ENCODE data around the gene AKAP13. TPM values are rescaled to one million over a fixed set of nuclear protein-coding genes. Genes with fewer than 3 reads are reported as not detected.

AKAP13 gene
- polyA plus RNA-seq, 1 experiment = 15.5 TPM

DNA sequence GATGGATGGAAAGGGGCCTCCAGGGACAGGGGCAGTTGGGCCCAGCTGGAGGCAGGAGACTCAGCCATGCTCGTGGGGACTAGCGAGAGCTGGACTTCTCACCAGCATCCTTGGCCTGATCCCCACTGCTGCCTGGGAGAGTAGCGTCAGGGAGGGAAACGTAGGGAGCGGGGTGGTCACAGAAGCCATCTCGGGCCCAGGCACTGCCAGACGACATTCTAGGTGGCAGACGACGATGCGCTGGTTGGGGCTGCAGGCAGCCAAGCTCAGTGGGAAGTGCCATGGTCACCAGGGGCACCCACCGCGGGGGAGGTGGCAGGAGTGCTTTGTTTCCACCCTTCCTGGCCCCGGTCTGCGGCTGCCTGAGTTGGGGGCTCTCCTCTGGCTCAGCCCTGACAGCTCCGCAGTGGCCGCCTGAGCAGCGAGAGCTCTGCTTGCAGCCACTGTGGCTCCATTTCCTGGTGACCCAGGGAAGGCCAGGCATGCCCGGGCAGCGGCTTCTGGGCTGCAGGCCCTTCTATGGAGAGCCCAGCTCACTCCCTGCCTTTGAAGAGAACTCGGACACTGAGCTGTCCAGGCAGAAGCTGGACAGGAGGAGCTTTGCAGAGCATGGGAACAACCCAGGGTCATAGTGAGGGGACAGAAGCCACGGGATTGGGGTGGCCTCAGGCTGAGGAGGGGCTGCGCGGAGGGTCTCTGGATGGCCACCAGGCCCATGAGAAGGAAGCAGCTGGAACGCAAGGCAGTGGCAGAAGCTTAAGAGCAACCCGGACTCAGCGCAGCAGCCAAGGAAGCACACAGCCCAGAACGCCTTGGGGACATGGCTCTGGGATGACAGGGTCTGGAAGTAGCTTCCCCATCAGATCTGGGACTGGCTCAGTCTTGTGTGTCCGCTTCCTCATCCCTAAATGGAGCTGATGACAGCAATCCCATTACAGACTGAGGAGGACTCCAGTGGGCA is 383.6 kb downstream of the AKAP13 start:
- Histone ChIP-seq H3K27me3 (ENCODE audit: control insufficient read depth, insufficient read depth, low read length) (no peaks in the 10 kb centered on the region), H3K9me3 (ENCODE audit: control insufficient read depth, insufficient read depth, low read length) (peaks cover 10% of the 10 kb centered on the region; the same call in 1 of the 2 replicates), H3K27ac (ENCODE audit: low read depth, low read length) (no peak overlapping the region), H3K4me3 (ENCODE audit: low read depth, low read length) (no peak overlapping the region)
- ChIA-PET CTCF (interaction anchor here (1.4 to 2.0 kb wide), 2 partner anchors 77 to 90 kb away, joined by 4 to 7 read pairs; no protein-coding TSS in a partner anchor), POLR2A (no interaction called here)
- TF ChIP-seq, protein P1, sequence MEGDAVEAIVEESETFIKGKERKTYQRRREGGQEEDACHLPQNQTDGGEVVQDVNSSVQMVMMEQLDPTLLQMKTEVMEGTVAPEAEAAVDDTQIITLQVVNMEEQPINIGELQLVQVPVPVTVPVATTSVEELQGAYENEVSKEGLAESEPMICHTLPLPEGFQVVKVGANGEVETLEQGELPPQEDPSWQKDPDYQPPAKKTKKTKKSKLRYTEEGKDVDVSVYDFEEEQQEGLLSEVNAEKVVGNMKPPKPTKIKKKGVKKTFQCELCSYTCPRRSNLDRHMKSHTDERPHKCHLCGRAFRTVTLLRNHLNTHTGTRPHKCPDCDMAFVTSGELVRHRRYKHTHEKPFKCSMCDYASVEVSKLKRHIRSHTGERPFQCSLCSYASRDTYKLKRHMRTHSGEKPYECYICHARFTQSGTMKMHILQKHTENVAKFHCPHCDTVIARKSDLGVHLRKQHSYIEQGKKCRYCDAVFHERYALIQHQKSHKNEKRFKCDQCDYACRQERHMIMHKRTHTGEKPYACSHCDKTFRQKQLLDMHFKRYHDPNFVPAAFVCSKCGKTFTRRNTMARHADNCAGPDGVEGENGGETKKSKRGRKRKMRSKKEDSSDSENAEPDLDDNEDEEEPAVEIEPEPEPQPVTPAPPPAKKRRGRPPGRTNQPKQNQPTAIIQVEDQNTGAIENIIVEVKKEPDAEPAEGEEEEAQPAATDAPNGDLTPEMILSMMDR (IDR thresholded peaks at IDR 0.05; ENCODE audit: low read depth, low read length) = no peak
- DNase-seq (ENCODE audit: low read depth, low spot score) = no peak

DNA sequence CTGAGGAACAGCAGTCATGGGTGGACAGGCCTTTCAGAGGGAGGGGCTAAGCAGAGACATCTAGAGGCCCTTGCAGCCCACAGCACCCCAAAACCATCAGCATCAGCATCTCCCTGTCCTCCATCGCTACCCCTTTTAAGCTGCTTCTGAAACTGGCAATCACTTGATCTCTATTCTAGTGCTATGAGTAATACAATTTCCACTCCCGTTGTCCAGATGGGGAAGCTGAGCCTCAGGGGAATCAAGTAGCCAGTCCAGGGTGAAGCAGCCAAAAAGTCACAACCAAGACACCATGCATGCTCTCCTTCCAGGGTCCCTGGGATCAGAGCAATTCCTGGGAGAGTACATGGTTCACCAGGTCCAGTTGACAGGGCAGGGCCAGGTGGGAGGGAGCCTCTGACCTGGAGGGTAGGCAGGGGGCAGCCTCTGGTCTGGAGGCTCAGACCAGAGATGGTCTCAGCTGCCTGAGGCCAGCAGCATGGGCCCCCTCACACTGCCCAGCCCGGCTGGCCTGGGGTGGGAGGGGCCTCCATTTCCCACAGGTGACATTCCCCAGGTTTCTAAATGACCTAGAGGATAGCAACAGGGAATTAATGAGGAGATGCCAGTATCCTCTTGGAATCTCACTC is 384.4 kb downstream of the AKAP13 start:
- TF ChIP-seq, protein P1 (IDR thresholded peaks at IDR 0.05; ENCODE audit: low read depth, low read length) = no peak
- no peak for DNase-seq (ENCODE audit: low read depth, low spot score)
- H3K4me3 ChIP-seq (ENCODE audit: low read depth, low read length) = no peak overlapping the region
- ChIA-PET CTCF (interaction anchor here (1.4 to 2.0 kb wide), 2 partner anchors 76 to 89 kb away, joined by 4 to 7 read pairs; no protein-coding TSS in a partner anchor), POLR2A (no interaction called here)
- H3K9me3 ChIP-seq (ENCODE audit: control insufficient read depth, insufficient read depth, low read length) = peaks cover 17% of the 10 kb centered on the region; the same call in 1 of the 2 replicates
- H3K27ac ChIP-seq (ENCODE audit: low read depth, low read length) = no peak overlapping the region
- H3K27me3 ChIP-seq (ENCODE audit: control insufficient read depth, insufficient read depth, low read length) = no peaks in the 10 kb centered on the region

DNA sequence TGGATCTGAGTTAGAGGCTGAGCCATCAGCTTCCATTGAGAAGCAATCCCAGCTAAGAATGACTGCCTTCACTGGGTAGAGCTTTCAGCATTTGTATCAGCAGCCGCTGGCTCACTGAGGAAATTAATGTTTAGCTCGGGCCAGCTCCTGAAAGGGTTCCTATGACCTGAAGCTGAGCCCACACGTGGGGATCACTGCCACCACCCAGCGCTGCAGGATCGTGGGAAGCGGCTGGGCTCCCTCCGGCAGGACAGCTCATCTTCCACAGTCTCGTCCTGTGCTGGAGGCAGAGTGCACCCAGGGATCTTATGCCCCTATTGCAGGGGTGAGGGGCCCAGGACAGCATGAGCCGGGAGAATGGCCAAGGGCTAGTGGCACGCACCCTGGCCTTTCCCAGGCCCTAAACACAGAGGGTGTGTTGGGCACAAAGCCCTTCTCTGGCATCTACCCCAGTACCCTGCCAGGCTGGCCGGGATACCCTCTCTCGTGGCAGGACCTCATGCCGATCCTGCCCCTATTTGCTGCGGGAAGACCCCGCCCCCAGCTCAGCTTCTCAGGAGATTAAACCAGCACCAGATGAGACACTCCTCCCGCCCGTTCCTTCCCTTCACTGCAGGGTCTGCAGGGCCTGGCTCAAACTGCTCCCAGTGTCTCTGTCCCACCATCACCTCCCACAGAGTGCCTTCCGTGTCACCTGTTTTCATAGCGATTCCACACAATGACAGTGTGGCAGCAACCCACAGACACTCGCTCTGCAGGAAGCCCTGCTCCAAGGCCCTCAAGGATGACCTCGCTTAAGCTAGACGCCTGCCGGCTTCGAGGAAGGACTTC is 385.8 kb downstream of the AKAP13 start:
- Histone ChIP-seq H3K4me3 (ENCODE audit: low read depth, low read length) (no peak overlapping the region), H3K27ac (ENCODE audit: low read depth, low read length) (no peak overlapping the region)
- POLR2A ChIA-PET = interaction anchor here (0.7 kb wide), 1 partner anchor 18 kb away, joined by 3 read pairs; no protein-coding TSS in a partner anchor

DNA sequence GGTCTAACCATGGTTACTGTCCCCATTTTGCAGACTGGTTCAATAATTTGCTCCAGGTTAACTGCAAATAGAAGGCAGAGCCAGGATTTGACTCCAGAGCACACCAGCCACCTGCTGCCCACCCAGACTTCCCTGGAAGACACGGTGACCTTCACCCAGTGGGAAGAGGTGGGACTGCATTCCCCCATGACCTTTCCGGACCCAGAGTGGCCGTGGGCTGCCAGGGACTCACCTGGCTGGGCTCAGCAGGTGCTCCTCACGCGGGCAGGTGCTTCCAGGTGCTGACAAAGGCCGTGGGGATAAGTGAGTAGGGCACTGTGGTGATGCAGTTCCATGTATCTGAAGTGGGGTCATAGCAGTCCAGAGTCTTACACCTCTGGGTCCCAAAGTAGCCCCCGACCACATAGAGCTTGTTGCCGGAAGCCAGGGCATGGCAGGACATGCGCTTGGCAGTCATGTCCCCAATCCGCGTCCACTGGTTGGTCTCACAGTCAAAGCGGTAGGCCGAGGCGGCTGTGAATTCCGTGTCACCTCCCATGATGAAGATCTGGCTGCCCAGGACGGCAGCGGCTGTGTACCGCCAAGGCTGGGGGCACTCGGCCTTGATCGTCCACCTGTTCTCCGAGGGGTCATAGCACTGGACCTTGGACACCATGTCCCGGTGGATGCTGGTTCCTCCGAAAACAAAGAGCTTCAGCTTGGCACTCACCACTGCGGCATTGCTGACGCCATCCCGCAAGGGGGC is 387.6 kb downstream of the AKAP13 start:
- ChIA-PET CTCF (no interaction called here), POLR2A (no interaction called here)
- TF ChIP-seq, protein P1 (IDR thresholded peaks at IDR 0.05; ENCODE audit: low read depth, low read length) = no peak
- no peak overlapping the region for H3K27ac ChIP-seq (ENCODE audit: low read depth, low read length)
- no peak for DNase-seq (ENCODE audit: low read depth, low spot score)
- H3K27me3 ChIP-seq (ENCODE audit: control insufficient read depth, insufficient read depth, low read length) = no peaks in the 10 kb centered on the region
- no peak overlapping the region for H3K4me3 ChIP-seq (ENCODE audit: low read depth, low read length)
- peaks cover 17% of the 10 kb centered on the region; the same call in 1 of the 2 replicates for H3K9me3 ChIP-seq (ENCODE audit: control insufficient read depth, insufficient read depth, low read length)

More for the DNA sequence above, 385.8 kb downstream of the AKAP13 start:
- TF ChIP-seq, protein P1 (IDR thresholded peaks at IDR 0.05; ENCODE audit: low read depth, low read length) = no peak
- H3K9me3 ChIP-seq (ENCODE audit: control insufficient read depth, insufficient read depth, low read length) = peaks cover 17% of the 10 kb centered on the region; the same call in 1 of the 2 replicates
- no peaks in the 10 kb centered on the region for H3K27me3 ChIP-seq (ENCODE audit: control insufficient read depth, insufficient read depth, low read length)
- no peak for DNase-seq (ENCODE audit: low read depth, low spot score)
- CTCF ChIA-PET = interaction anchor here (2.0 kb wide), 1 partner anchor 75 kb away, joined by 4 read pairs; no protein-coding TSS in a partner anchor

Data from AG04450 (cell line).